D341Med (cell line): ENCODE measurements around the gene KRT76.

Experiments used
- DNase-seq: peaks from one replicate; pipeline ENCODE4 v3.0.0; 2012; ENCODE audit warnings: low spot score

KRT76 gene

GRCh38 chr12:52776913-52777395 lies at the start of gene KRT76:
KRT76 (minus strand) TSS chr12:52777345; CDS start chr12:52777291, 54 bp downstream.
- DNase-seq, result no peak

GRCh38 chr12:52825961-52826360 lies 48.8 kb upstream of the KRT76 start:
- DNase-seq, result no peak

DNA sequence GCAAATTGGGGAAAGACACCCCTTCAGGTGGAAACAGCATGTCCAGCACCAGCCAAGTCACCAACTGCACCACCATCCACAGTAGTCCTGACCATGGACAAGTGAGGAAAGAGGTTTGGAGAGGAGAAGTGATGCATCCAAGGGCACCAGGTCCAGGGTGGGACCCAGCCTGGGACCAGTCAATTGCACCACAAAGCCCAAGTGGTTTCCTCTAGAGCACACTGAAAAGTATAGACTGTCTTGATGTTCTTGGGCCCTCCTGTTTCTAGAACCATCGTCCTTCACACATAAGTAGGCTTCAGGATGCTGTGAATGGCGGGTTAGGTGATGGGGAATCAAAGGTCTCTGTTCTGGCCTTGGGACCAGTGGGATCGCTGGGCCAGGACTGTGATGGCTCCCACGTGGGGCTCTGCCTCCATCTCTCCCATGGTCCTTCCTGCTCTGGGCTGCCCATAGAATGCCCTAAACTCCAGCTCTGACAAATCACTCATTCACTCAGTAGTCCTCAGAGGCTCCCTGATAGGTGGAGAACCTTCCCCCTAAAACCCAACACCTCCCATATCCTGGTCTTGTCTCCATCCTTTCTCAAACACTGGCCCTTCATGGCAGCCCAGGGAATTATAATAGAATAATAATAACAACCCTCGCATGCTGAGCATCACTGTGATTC lies 47.7 kb upstream of the KRT76 start:
- no peak for DNase-seq

- no peak for DNase-seq
Measured at GRCh38 chr12:52823761-52824450, 46.8 kb upstream of the KRT76 start.

DNA sequence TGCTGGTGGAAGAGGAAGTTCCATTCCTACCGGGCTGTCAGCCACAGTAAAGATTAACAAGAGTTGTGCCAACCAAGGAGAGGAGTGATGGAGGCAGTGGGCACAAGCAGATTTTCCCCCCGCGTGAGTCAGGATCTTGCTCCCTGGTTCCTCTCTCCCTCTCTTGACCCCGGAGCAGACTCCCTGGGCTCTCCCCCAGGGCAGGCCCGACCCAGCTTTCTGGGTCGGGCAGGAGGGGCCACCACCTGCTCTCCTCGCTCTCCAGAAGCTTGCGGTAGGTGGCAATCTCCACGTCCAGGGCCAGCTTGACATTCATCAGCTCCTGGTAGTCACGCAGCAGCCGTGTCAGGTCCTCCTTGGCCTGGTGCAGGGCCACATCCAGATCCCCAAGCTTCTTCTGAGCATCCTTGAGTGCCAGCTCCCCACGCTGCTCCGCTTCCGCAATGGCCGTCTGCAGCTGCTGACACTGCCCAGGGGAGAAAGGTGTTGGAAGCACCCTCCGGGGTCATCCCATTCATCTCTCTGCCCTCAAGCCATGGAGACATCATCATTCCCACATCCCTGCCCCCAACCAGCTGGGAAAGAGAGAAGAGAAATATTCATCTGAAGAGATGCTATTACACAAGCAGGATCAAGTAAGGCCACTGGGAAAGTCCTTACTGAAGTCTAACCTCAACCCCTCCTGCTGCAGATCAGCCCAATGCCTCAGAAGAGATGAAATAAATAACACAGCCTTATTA lies 45.8 kb upstream of the KRT76 start:
- DNase-seq, result no peak

GRCh38 chr12:52821826-52822660 lies 44.9 kb upstream of the KRT76 start:
- DNase-seq, result no peak

DNA sequence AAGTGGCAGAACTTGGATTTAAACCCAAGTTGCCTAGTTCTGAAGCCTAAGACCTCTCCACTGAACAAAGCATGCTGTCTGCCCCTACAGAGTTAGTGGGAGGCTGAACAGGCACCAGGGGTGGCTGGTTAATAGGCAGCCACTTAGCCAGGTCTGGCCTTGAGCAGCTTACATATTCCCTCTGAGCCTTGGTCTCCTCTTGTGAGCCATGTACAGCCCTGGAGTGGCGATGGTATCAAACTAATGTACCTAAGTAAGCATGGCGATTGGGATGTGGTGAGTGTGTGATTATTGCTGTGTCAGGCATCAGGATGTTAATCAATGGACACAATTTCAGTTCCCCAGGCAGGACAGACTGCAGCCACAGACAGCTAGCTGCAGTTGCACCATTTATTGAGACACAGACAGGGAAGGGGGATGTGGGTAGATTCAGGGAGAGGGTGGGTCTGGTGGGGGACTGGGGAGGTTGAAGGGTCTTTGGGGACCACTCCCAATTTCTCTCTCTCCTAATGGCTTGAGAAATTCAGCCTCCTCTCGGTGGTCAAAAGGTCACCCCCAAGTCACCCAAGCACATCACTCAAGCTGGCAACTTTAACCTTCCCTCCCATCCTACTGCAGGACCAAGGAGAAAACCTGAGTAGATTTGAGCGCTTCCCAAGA lies 44.1 kb upstream of the KRT76 start:
- DNase-seq, result no peak

- no peak for DNase-seq
Measured at GRCh38 chr12:52820521-52820920, 43.4 kb upstream of the KRT76 start.

GRCh38 chr12:52819731-52820510 lies 42.8 kb upstream of the KRT76 start:
- DNase-seq, result no peak

- no peak for DNase-seq
Measured at GRCh38 chr12:52818887-52819420, 41.8 kb upstream of the KRT76 start.

- no peak for DNase-seq
Measured at GRCh38 chr12:52818388-52818787, 41.2 kb upstream of the KRT76 start.

- no peak for DNase-seq
Measured at GRCh38 chr12:52817699-52818238, 40.6 kb upstream of the KRT76 start.

- no peak for DNase-seq
Measured at GRCh38 chr12:52817003-52817698, 40.0 kb upstream of the KRT76 start.

DNA sequence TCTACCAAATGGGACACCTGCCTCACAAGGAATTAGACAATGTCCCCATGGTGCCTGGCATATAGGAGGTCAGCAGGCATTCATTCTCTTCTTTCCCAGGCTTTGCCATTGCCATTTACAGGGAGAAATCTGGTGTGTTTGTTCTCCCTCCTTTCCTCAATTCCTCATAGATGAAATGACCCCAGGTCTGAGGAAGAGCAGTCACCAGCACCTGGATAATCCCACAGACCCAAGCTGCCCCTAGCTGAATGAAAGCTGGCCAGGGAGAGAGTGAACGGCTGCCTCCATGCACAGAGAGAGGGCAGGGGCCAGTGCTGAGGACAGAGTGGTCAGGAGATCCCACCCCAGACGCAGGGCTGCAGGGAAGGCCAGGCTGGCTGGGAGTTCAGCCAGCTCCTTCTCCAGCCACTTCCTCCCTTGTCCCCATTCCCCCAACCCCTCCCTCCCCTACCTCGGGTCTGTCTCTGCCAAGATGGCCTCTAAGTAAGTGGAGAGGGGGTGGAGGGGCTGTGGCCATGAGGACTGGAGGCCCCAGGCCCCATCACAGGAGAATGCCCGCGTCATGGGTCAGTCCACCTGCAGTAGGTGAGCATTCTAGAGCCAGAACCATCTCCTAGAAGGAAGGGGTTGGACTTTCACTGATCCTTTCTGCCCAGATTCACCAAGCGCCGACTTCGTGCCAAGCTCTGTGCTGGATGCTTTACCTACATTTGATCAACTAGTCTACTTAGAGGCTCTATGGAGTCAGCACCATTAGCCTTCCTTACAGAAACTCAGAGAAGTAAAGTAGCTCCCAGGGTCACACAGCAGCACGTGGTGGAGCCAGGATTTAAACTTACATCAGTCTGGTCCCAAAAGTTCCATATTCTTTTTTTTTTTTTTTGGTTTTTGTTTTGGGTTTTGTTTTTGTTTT lies 38.8 kb upstream of the KRT76 start:
- no peak for DNase-seq

GRCh38 chr12:52815161-52815560 lies 38.0 kb upstream of the KRT76 start:
- DNase-seq, result no peak

GRCh38 chr12:52814710-52815155 lies 37.6 kb upstream of the KRT76 start:
- no peak for DNase-seq

GRCh38 chr12:52813885-52814709 lies 37.0 kb upstream of the KRT76 start, which contains the start of gene KRT4:
KRT4 (minus strand) TSS chr12:52814116; CDS start chr12:52814058, 58 bp downstream.
- DNase-seq, result no peak
